Erythroblast (primary cell): Measurements from ENCODE around the gene TXNDC15.
"Not testable (repeated sequence)": the region's sequence is repeated elsewhere in the genome, so short reads cannot be mapped to it uniquely, and the experiment has no call there.

Experiments
- DNase-seq, 2 experiments: peaks; one replicate each; lab custom pipeline; 2025; lab: John Stamatoyannopoulos, UW
- GATA1 ChIP-seq: IDR thresholded peaks from 2 replicates; pipeline ENCODE4 v1.6.1; 2011; ENCODE audit warnings: low read depth, mild to moderate bottlenecking, control low read depth, low read length, moderate library complexity
- POLR2A ChIP-seq: IDR thresholded peaks from 2 replicates; pipeline ENCODE4 v1.6.1; 2011; ENCODE audit warnings: mild to moderate bottlenecking, low read length

TXNDC15 gene, protein sequence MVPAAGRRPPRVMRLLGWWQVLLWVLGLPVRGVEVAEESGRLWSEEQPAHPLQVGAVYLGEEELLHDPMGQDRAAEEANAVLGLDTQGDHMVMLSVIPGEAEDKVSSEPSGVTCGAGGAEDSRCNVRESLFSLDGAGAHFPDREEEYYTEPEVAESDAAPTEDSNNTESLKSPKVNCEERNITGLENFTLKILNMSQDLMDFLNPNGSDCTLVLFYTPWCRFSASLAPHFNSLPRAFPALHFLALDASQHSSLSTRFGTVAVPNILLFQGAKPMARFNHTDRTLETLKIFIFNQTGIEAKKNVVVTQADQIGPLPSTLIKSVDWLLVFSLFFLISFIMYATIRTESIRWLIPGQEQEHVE

DNA sequence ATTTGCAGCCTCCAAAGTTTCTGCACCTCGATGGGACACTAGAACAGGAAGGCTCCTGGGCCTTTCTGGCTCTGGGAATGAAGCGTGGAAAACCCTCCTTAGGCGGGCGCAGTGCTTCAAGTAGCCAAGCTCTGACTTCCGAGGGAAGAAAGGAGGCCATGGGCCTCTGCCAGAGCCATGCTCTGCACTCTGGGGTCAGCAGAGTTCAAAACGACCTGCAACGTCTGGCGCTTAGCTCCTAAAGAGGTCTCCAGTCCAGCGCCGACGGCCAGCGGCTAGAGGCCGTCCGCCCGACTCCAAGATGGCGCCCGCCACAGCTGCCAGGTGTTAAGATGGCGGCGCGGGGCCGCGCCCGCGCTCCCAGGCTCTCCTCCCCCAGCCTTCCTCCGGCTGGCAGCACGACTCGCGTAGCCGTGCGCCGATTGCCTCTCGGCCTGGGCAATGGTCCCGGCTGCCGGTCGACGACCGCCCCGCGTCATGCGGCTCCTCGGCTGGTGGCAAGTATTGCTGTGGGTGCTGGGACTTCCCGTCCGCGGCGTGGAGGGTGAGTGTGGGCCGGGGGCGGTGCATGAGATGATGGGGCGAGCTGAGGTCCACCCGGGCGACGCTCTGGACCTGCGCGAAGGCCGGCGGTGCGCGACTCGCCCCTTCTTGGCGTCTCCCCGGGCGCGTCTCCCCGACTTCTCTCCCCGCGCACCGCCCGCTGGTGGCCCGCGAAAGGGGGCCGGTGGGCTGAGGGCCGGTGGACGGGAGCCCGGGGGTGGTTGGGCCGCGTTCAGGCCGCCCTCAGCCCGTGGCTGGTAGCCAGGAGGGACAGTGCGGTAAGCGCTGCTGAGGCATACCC, at the start of gene TXNDC15:
TXNDC15 (plus strand) TSS at position 385 of the 844 bp plus-strand sequence; CDS start at position 442, 57 bp downstream.
- TF ChIP-seq POLR2A = peak; percentile 87
- TF ChIP-seq GATA1 = no peak
- DNase-seq = peak; percentile 90 to 92

DNA sequence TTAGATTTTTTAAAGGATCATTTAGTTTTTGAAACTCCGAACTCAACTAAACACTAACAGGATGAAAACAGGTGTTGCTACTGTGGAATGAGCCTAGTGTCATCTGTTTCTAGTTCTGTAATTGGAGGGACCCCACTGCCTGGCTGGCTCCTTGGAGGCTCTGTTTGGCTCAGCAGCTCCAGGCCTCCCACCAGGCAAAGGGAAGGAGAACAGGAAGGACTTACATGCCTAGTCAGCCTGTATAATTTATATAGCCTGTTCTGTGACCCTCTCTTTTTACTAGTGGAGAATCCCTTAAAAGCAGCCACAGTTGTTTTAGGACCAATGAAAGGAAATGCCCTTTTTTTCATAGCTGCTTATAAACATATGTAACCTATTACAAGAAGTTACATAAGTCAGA, 49.5 kb upstream of the TXNDC15 start:
- TF ChIP-seq GATA1 (no peak), POLR2A (no peak)
- no peak for DNase-seq

DNA sequence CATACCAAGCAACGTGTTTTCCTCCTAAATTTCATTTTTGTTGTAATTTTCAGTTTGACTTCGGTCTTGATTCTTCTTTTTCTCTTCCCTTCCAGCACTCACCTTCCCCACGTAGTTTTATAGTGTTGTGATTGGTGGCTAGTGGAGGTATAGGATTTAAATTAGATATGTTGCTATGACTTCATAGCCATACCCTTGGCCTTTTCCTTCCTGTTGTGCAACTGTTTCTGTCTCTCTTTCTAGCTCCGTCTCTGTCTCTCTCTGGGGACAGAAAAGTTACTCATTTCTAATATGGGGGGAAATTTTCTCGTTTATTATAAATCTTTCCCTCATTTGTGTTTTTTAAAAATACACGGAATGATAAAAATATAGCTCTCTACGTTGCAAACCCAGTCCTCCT, 49.0 kb upstream of the TXNDC15 start:
- DNase-seq = no peak
- TF ChIP-seq GATA1 (no peak), POLR2A (no peak)

DNA sequence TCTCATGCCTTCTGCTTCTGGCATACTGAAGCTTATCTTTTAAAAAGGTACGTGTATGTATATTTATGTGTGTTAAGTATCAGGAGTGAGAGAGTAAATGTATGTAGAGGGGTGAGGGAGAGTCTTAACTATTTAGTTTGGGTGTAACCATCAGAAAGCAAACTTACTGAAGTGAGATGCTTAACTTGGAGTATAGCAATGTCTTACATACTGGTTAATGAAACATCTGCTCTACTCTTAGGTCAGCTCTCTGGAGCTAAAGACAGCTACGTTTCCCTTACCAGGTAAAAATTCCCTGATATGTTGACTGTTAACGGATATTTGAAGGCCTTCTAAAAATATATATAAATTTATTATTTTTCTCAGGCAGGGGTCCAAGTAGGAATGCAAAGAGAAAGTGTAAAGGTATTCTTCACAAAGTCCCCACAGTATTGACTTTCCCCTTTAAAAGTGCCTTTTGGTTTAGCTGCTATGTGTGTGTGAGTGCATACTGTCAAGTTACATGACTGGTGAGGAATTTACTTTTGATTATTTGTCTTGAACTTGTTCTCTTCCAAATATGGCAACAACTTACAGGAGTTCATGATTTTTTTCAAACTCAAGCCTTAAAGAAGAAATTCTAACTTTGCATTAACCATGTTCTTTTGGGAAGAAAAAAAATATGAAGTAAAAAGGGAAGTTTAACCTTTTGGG, 40.7 kb upstream of the TXNDC15 start:
- DNase-seq = no peak
- no peak for TF ChIP-seq GATA1
- no peak for TF ChIP-seq POLR2A

DNA sequence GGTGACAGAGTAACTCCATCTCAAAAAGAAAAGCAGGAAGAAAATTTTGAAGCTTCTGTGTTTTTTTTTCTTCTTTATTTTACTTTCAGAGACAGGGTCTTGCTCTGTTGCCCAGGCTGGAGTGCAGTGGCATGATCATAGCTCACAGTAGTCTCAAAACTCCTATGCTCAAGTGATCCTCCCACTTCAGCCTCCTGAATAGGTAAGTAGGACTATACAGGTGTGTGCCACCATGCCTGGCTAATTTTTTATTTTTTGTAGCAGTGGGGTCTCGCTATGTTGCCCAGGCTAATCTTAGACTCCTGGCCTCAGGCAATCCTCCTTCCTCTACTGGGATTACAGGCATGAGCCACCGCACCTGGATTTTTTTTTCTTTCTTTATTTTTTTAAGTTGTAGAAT, 38.5 kb upstream of the TXNDC15 start:
- DNase-seq = no peak
- TF ChIP-seq GATA1 (no peak), POLR2A (no peak)

DNA sequence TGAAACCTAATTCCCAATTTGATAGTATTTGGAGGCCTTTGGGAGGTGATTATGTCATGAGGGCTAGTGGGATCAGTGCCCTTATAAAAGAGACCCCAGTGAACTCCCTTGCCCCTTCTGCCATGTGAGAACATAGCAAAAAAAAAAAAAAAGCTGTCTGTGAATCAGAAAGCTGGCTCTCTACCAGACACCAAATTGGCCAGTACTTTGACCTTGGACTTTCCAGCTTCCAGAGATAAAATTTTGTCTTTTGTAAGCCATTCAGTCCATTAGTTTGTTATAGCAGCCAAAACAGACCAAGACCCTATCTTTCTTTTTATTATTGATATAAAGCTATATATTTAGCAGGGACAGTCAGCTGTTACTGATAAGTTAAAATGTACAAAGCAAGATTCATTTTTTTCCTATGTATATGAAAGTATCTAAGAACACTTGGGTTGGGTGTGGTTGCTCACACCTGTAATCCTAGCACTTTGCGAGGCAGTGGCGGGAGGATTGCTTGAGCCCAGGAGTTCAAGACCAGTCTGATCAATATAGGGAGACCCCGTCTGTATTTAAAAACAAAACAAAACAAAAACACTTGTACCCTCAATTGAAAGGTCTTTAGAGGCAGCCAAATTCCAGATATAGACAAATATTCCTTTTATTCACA, 36.5 kb upstream of the TXNDC15 start:
- no peak for DNase-seq
- TF ChIP-seq POLR2A (no peak), GATA1 (no peak)

DNA sequence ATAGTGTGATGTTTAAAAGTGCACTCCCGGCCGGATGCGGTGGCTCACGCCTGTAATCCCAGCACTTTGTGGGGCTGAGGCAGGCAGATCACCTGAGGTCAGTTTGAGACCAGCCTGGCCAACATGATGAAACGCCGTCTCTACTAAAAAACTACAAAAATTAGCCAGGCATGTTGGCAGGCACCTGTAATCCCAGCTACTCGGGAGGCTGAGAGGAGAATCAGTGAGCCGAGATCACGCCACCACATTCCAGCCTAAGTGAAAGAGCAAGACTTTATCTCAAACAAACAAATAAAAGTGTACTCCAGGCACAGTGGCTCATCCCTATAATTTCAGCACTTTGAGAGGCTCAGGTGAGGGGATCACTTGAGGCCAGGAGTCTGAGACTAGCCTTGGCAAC, 35.8 kb upstream of the TXNDC15 start:
- DNase-seq = not testable (repeated sequence)

DNA sequence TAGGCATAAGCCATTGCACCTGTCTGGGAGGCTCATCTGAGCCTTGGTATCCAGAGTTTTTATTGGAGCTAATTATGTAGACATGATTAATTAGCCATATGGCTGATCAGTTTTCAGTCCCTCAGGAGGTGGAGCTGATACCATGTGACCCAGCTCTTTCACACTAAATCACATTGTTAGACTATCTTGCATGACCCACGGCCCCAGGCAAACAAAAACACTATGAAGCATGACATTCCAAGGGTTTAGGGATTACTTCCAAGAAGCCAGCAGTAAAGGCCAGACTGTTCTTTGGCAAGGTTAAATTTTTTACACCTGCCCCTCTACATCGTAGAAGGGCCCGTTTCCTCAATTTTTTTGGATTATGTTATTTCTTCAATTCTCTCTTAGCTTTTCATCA, 33.4 kb upstream of the TXNDC15 start:
- DNase-seq = no peak
- TF ChIP-seq GATA1 = no peak
- TF ChIP-seq POLR2A = no peak

DNA sequence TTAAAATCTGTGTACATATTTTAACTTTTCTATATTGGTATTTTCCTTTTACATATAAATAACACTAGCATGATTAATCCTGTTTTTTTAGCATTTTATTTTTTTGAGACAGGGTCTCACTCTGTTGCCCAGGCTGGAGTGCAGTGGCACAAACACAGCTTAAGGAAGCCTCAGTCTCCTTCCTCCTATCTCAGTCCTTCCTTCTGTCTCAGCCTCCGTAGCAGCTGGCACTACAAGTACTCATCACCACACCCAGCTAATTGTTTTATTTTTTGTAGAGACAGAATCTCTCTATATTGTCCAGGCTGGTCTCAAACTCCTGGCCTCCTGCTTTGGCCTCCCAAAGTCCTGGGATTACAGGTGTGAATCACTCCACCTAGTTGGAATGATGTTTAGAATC, 29.9 kb upstream of the TXNDC15 start:
- TF ChIP-seq POLR2A (no peak), GATA1 (no peak)
- no peak for DNase-seq

DNA sequence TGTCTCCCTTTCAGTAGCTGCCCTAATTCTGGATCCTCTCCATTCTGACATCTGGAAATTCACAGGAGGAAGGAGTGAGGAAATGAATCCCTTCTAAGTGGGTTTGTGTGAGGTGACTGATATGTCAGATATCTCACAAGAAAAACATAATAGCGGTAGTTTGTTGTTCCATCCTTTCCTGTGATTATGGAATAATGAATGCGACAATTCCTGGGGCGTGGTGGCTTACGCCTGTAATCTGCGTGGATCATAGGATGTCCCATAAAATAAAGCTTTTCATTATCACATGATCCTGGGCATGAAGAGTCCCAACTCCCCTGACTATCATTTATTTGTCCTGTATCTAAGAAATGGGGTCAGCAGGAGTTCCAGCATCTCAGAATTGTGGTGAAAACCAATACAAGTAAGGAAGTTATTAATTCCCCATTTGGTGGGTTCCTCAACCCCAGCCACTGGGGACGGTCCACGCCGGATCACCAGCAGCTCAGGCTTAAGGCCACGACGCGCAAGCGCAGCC, 28.8 kb upstream of the TXNDC15 start:
- no peak for DNase-seq
- TF ChIP-seq GATA1 = no peak
- no peak for TF ChIP-seq POLR2A

DNA sequence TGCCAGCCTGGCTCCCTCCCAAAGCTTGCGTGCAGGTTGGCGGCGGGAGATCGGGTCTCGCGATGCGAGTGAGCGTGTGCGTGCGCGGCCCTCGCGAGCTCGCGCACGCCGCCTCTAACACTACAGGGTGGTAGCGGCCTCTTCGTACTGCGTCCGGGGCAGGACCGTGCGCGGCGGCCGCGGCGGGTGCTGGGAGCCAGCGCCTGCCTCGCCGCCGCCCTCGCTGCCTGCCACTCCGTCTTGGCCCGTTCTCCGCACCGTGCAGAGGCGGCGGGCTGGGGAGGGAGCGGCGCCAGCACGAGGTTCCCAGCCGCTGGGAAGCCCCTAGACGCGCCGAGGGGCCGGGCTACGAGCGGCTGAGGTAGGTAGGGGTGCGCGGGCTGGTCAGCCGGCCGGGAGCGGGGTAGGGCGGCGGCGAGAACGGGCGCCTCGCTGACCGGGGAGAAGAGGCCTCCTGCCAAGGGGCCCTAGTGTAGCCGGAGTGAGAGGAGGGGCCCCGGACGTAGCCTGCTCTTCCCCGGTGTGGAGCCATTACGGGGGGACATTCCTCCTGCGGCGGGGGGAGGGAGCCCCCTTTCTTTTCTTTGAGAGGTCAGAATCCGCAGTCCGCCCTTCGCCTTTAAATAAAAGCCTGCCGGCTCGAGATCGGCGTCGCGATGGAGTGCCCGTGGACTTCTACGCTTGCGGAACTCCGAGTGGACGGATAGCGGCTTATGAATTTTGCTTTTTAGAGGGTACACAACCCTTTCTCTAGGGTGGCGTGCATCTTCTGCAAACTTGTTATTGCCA, 28.1 kb upstream of the TXNDC15 start, which contains the start of gene C5orf24:
C5orf24 (plus strand) TSS at position 117 of the 789 bp plus-strand sequence. CDS start 8,933 bp downstream, outside the sequence.
- TF ChIP-seq GATA1 (peak; percentile 73), POLR2A (peak; percentile 98)
- DNase-seq = peak; percentile 97

DNA sequence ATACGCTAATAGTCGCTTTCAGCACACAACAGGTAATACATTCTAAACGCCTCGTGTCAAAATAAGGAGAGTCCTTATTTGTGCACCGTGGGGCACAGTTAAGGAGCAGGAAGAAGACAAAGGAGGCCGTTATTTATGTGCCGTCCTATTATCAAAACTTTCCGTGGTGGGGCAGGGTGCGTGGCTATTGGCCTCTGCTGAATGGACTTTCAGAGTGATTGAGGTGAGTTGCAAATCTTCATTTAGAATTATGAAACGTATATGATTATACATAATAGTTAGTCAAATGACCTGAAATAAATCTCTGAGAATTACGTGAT, 27.6 kb upstream of the TXNDC15 start:
- peak; percentile 67 to 74 for DNase-seq
- TF ChIP-seq GATA1 (no peak), POLR2A (no peak)

DNA sequence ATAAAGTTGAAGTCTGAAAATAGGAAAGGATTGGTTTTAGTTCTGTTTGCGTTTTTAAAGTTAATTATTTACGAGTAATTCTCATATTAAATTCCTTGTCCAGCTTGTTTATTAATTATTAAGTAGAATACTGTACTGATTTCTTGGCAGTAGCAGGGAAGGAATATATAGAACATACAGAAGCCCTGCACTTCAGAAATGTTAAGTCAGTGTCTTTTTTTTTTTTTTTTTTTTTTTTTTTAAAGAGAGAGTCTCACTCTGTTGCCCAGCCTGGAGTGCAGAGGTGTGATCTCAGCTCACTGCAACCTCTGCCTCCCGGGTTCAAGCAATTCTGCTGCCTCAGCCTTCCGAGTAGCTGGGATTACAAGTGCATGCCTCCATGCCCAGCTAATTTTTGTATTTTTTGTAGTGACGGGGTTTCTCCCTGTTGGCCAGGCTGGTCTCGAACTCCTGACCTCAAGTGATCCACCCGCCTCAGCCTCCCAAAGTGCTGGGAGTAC, 24.7 kb upstream of the TXNDC15 start:
- not testable (repeated sequence) for DNase-seq
